Adrenal gland (tissue), 12 donors: Measurements from ENCODE around the gene MAD1L1. TPM values are rescaled to one million over a fixed set of nuclear protein-coding genes. Genes with fewer than 3 reads are reported as not detected.
A peak's percentile ranks its signal among the peaks of the same experiment; 100 is the strongest.

ENCODE experiments used
- DNase-seq, 7 donors: peaks; one replicate each; pipeline ENCODE4 v3.0.0-alpha.2; 2019 to 2020
- H3K27ac ChIP-seq, 5 donors: fragments of 200-600 bp; sonication (generic) in 4 of 5; 1 replicate in 3 of 5; 2 replicates in 2 of 5; pipeline versions ENCODE4 v1.5.1 to v1.8.0; 2016 to 2020; ENCODE audit warnings: mild to moderate bottlenecking in 1 of 5
- H3K27me3 ChIP-seq: fragments of 200-600 bp; 2 replicates; pipeline ENCODE4 v1.8.0; 2021
- H3K36me3 ChIP-seq, 2 donors: fragments of 200-600 bp; replicated peaks in 1 of 2; 1 replicate in 1 of 2; 2 replicates in 1 of 2; pipeline versions ENCODE4 v1.5.1 to v1.8.0; 2018 to 2022
- H3K4me1 ChIP-seq, 2 donors: fragments of 200-600 bp; replicated peaks in 1 of 2; 1 replicate in 1 of 2; 2 replicates in 1 of 2; pipeline versions ENCODE4 v1.5.1 to v1.8.0; 2018 to 2021
- H3K4me3 ChIP-seq, 4 donors: fragments of 200-600 bp; sonication (generic) in 3 of 4; one replicate each; pipeline ENCODE4 v1.5.1; 2016 to 2018
- H3K9me3 ChIP-seq, 3 donors: fragments of 200-600 bp; sonication (generic) in 1 of 3; replicated peaks in 1 of 3; 1 replicate in 2 of 3; 2 replicates in 1 of 3; pipeline versions ENCODE4 v1.5.1 to v1.8.0; 2016 to 2021
- CTCF ChIP-seq, 6 experiments: fragments of 450-650 bp in 4 of 6; fragments of 200-600 bp in 2 of 6; sonication (generic) in 1 of 6; IDR thresholded peaks; 1 replicate in 5 of 6; 2 replicates in 1 of 6; pipeline versions ENCODE4 v1.5.1 to v1.8.0; 2016 to 2021; ENCODE audit warnings: antibody characterized with exemption in 6 of 6, mild to moderate bottlenecking in 2 of 6, moderate library complexity in 1 of 6
- POLR2A ChIP-seq, 2 donors: fragments of 450-650 bp; IDR thresholded peaks; one replicate each; pipeline ENCODE4 v1.6.1; 2017; ENCODE audit warnings: antibody characterized with exemption in 2 of 2, mild to moderate bottlenecking in 2 of 2, moderate library complexity in 1 of 2
- WGBS, 4 donors: extraction: QIAGEN DNeasy Blood & Tissue Kit in 2 of 4; methylation state at CpG; one replicate each; pipeline versions ENCODE4 v1.1.5 to v1.1.7; 2013 to 2017; 5-methylcytosine and 5-hydroxymethylcytosine counted together
- intact Hi-C, 2 donors: fragments of 100-400 bp; cut with DNase I; formaldehyde crosslinking; loops; one replicate each; pipeline versions ENCODE4 v1.14.1 to v1.15.0; 2022 to 2023
- polyA plus RNA-seq, 3 donors: library from polyadenylated mRNA; stranded (reverse); fragments of 200-250 nt in 2 of 3; fragments of 350-450 nt in 1 of 3; fragmentation: Illumina TruSeq in 1 of 3; extraction: RNeasy Lipid Tissue Mini Kit (QIAGEN cat#74804) in 1 of 3; gene quantifications; one replicate each; pipeline ENCODE4 v1.2.3, GENCODE V29; 2013 to 2014
- total RNA-seq, 9 donors: library from RNA; depleted of rRNA in 4 of 9; stranded (reverse); fragments of >200 nt in 4 of 9; fragments of 120-200 nt in 1 of 9; fragmentation: NEBNext Ultra II Directional in 1 of 9; extraction: Animal tissue kit (Norgen Biotek cat#: 25700) in 1 of 9; gene quantifications; one replicate each; pipeline versions ENCODE4 v1.1.0 to v1.2.4, GENCODE V29; 2013 to 2023
- donor health status: healthy with polysubstance abuse.
- donor health status: Bipolar disorder and iron deficiency.
- donor health status: DM: yes; HTN: yes; CAD: no.
- donor health status: DM: no; HTN: no; CAD: no.
- donor health status: DM: no; HTN: no; CAD: no.
- donor health status: DM: yes; HTN: yes; CAD: no.

Gene MAD1L1
- total and polyA plus RNA-seq, 12 donors = 6.7 to 87.7 (median 28.9) TPM

- intact Hi-C loops = no loop called here
Observed at GRCh38 chr7:1811850-1812508, 420.8 kb downstream of the MAD1L1 start.

GRCh38 chr7:1810961-1811849, 421.5 kb downstream of the MAD1L1 start:
- Histone ChIP-seq H3K27ac (no peak overlapping the region), H3K27me3 (no peaks in the 10 kb centered on the region), H3K36me3 (no peaks in the 10 kb centered on the region), H3K4me3 (no peak overlapping the region), H3K9me3 (no peaks in the 10 kb centered on the region), H3K4me1 (no peaks in the 10 kb centered on the region)
- intact Hi-C loops = no loop called here
- WGBS, 4 donors = 64 to 72% (median 69%) methylated on average over 20 to 25 of the region's 25 CpGs
- DNase-seq = peak in 1 of 7 donors; percentile 43
- TF ChIP-seq POLR2A (IDR thresholded peaks at IDR 0.05) (no peak), CTCF (IDR thresholded peaks at IDR 0.05) (no peak)

More at GRCh38 chr7:1811850-1812508, 420.8 kb downstream of the MAD1L1 start:
- TF ChIP-seq CTCF (IDR thresholded peaks at IDR 0.05) (no peak), POLR2A (IDR thresholded peaks at IDR 0.05) (no peak)
- peak in 1 of 7 donors; percentile 46 for DNase-seq
- Histone ChIP-seq H3K9me3 (no peaks in the 10 kb centered on the region), H3K27me3 (no peaks in the 10 kb centered on the region), H3K4me3 (no peak overlapping the region), H3K36me3 (no peaks in the 10 kb centered on the region), H3K4me1 (no peaks in the 10 kb centered on the region), H3K27ac (no peak overlapping the region)
- 52 to 54% (median 53%) methylated on average over 3 to 9 of the region's 9 CpGs for WGBS, 4 donors

- TF ChIP-seq CTCF (IDR thresholded peaks at IDR 0.05) = no peak
- TF ChIP-seq POLR2A (IDR thresholded peaks at IDR 0.05) = no peak
- Histone ChIP-seq H3K4me1 (no peaks in the 10 kb centered on the region), H3K9me3 (no peaks in the 10 kb centered on the region), H3K4me3 (no peak overlapping the region), H3K27me3 (no peaks in the 10 kb centered on the region), H3K36me3 (no peaks in the 10 kb centered on the region), H3K27ac (no peak overlapping the region)
- intact Hi-C loops = no loop called here
- peak in 1 of 7 donors; percentile 21 for DNase-seq
- WGBS, 4 donors = 70 to 86% (median 78%) methylated on average over 15 to 16 of the region's 16 CpGs
Observed at GRCh38 chr7:1810521-1810920, 422.2 kb downstream of the MAD1L1 start.

GRCh38 chr7:1809601-1810258, 423.0 kb downstream of the MAD1L1 start:
- H3K36me3 ChIP-seq = no peaks in the 10 kb centered on the region
- no peak overlapping the region for H3K4me3 ChIP-seq
- 91 to 93% (median 93%) methylated on average over 15 to 29 of the region's 29 CpGs for WGBS, 4 donors
- H3K27ac ChIP-seq = no peak overlapping the region
- TF ChIP-seq POLR2A (IDR thresholded peaks at IDR 0.05) (no peak), CTCF (IDR thresholded peaks at IDR 0.05) (no peak)
- DNase-seq = peak in 1 of 7 donors; percentile 9
- H3K9me3 ChIP-seq = no peaks in the 10 kb centered on the region
- intact Hi-C loops = no loop called here
- H3K4me1 ChIP-seq = no peaks in the 10 kb centered on the region
- H3K27me3 ChIP-seq = no peaks in the 10 kb centered on the region
